Esophagus muscularis mucosa (tissue), 4 donors: ENCODE data around the gene GFER.

Experiments used
- CTCF ChIP-seq, 3 experiments: fragments of 200-600 bp in 2 of 3; fragments of 450-650 bp in 1 of 3; sonication (generic) in 2 of 3; IDR thresholded peaks; one replicate each; pipeline ENCODE4 v1.5.1; 2017 to 2019; ENCODE audit warnings: antibody characterized with exemption in 3 of 3, mild to moderate bottlenecking in 2 of 3, moderate library complexity in 1 of 3
- EP300 ChIP-seq: sonication (generic); formaldehyde crosslinking; IDR thresholded peaks from one replicate; pipeline ENCODE4 v1.6.1; 2017; ENCODE audit warnings: antibody characterized with exemption
- POLR2A ChIP-seq: fragments of 450-650 bp; IDR thresholded peaks from one replicate; pipeline ENCODE4 v1.6.1; 2017; ENCODE audit warnings: antibody characterized with exemption, moderate library complexity, mild to moderate bottlenecking, low read depth

- TF ChIP-seq CTCF (IDR thresholded peaks at IDR 0.05) = no peak
- no peak for TF ChIP-seq EP300
- no peak for TF ChIP-seq POLR2A
Measured at GRCh38 chr16:1947369-1947670, 36.7 kb upstream of the GFER start.
